Measurements from ENCODE around the gene C1QTNF1.

C1QTNF1 gene

DNA sequence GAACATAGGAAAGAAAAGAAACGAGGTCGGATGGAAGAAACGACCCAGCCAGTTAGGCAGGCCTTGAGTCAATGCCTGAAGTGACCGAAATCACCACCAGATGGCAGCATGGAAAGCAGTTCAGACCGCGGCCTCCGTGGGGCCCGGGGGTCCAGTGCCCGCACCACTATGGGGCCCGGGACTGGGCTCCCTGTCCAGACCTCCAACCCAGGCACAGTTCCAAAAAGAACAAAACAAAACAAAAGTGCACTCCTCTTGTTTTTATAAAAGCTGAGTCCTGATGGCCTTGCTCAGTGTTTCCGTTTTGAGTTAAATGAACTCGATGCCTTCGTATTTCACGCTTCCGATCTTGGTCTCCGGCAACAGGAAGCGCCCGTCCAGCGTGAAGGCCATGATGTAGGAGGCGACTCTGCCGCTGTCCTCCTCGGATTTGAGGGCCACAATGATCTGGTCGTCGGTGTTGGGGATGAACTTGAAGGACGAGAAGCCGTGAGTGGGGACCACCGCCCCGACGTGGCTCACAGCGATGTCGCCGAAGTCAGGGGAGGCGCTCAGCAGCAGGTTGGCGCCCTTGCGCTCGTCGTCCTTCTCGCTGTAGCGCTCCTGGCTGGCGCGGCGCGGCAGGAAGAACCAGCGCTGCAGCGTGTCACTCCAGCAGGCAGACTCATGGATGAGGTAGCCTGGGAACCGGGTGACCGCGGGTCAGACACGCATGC lies 30.6 kb upstream of the C1QTNF1 start:
- DNase-seq = no peak

DNA sequence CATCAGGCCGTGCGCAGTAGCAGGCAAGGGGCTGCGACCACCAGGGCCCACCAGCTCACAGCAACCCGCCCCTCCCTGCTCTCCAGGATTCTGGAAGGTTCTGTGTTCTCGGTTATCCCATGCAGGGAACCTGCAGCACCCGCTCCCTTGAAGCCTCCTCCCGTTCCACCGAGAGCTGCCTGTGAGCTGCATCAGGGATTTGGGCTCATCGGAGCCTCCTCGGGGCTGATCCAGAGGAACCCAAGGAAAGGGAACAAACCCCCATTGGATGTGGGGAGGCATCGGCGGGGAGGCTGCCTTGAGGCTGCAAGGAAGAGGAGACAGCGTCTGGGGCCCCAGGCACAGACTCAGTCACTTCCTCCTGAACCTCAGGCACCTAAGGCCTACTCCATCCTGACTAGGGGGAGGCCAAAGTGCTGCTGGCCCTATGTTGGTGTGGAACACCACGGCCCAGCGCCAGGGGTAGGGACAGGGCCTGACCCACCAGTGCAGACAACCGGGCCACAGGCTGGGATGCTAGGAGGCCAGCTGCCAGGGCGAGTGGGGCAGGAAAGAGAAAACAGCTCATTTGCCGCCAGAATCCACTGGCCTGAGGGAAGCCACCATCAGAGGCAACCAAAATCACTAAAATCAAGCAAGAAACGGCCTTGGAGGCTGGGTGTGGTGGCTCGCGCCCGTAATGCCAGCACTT lies 29.8 kb upstream of the C1QTNF1 start:
- no peak for DNase-seq

- DNase-seq = no peak
Observed at GRCh38 chr17:78995022-78995760, 28.8 kb upstream of the C1QTNF1 start.

- no peak for DNase-seq
Observed at GRCh38 chr17:78995761-78996451, 28.1 kb upstream of the C1QTNF1 start.

- no peak for DNase-seq
Observed at GRCh38 chr17:78996781-78997201, 27.2 kb upstream of the C1QTNF1 start.

GRCh38 chr17:78997231-78997741 lies 26.7 kb upstream of the C1QTNF1 start:
- DNase-seq = no peak

GRCh38 chr17:78997881-78998280 lies 26.1 kb upstream of the C1QTNF1 start:
- no peak for DNase-seq

- no peak for DNase-seq
Observed at GRCh38 chr17:78998311-78999055, 25.5 kb upstream of the C1QTNF1 start.

DNA sequence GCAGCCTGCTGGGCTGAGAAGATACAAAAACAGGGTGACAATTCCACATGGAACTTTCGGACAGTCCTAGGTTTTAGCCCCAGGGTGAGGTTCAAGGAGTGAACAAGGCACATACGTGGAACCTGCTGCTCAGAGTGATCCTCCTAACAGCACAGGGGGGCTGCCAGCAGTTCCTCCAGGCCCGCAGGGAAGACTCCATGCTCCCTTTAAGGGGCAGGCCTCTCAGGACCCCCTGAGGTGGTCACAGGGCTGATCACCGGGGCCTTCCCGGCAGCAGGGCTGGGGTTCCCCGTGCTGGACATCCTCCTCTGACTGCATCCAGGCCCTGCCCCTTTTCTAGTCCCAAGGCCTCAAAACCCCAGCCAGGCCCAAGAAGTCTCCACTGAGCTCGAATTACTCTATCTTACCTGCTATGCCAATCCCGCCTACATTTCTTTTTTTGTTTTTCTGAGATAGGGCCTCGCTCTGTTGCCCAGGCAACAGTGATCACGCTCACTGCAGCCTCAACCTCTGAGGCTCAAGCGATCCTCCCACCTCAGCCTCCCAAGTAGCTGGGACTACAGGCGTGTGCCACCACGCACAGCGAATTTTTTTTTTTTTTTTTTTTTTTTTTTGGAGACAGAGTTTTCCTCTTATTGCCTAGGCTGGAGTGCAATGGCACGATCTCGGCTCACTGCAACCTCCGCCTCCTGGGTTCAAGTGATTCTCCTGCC lies 24.8 kb upstream of the C1QTNF1 start:
- DNase-seq = no peak

DNA sequence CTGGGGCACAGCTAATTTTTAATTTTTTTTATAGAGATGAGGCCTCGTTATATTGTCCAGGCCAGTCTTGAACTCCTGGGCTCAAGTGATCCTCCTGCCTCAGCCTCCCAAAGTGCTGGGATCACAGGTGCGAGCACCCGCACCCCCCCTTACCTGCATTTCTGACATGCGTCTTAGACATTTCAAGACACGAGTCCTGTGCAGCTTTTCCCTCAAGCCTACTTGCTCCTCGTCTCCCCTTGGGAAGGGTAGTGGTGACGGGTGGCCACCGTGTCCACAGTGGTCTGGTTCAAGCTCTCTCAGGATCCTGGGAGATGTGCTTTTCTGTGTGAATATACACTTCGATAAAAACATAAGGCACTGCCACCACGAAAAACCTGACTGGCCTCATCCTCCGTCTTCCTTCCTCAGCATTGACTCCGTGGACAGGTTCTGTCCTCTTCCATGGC lies 24.0 kb upstream of the C1QTNF1 start:
- DNase-seq = no peak

GRCh38 chr17:79000396-79001189 lies 23.4 kb upstream of the C1QTNF1 start:
- no peak for DNase-seq

- DNase-seq = no peak
Observed at GRCh38 chr17:79001190-79002020, 22.6 kb upstream of the C1QTNF1 start.

DNA sequence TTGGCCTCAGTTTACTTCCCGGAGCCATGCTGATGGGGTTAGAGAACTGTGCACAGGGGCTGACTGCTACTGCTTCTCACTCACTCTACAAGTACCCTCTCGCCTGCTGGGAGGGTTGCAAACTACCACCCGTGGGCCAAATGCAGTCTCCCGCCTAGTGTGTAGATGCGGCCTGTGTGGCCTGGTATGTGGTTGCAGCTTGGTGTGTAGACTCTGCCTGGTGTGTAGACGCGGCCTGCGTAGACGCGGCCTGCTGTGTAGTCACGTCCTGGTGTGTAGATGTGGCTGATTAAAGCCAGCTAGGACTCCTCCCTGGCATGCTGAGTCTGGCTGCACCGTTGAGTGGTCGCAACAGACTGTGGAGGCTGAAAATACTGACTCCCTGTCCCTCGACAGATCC lies 21.7 kb upstream of the C1QTNF1 start:
- DNase-seq = no peak

GRCh38 chr17:79002796-79003593 lies 21.0 kb upstream of the C1QTNF1 start:
- no peak for DNase-seq

DNA sequence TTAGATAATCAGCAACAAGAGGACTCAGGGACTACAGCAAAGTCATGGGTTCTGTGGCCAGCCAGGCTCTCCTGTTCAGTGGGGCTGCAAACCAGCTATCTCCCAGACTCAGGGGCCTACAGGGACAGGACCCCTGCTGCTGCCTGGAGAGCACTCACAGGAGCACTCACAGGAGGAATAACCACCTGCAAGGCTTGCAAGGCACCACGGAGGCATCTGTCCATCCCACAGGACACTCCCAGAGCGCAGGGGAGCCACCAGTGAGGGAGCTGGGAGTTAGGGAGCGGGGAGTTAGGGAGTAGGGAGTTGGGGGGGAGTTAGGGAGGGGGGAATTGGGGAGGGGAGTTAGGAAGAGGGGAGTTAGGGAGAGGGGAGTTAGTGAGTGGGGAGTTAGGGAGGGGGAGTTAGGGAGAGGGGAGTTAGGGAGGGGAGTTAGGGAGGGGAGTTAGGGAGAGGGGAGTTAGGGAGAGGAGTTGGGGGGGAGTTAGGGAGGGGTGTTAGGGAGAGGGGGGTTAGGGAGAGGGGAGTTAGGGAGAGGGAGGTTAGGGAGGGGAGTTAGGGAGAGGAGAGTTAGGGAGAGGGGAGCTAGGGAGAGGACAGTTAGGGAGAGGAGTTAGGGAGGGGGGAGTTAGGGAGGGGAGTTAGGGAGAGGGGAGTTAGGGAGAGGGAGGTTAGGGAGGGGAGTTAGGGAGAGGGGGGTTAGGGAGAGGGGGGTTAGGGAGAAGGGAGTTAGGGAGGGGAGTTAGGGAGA lies 20.1 kb upstream of the C1QTNF1 start:
- DNase-seq = no peak

- no peak for DNase-seq
Observed at GRCh38 chr17:79005063-79005861, 18.7 kb upstream of the C1QTNF1 start.

- DNase-seq = no peak
Observed at GRCh38 chr17:79006046-79006445, 17.9 kb upstream of the C1QTNF1 start.

Data from CD4-positive, alpha-beta T cell treated with Interleukin-15 for 1 hour (primary cell).